Effector memory CD8-positive, alpha-beta T cell (primary cell): ENCODE measurements around the gene ANKS1B.
"Not testable (repeated sequence)": the region's sequence is repeated elsewhere in the genome, so short reads cannot be mapped to it uniquely, and the experiment has no call there.

Experiments
- ATAC-seq: fragments of 150-1000 bp; cut with Tn5 transposase; replicated peaks from 2 replicates; pipeline ENCODE4 v1.10.0; 2021; ENCODE audit warnings: mild to moderate bottlenecking, moderate library complexity
- DNase-seq, 3 experiments: peaks; one replicate each; pipeline ENCODE4 v3.0.0; 2021
- H3K27ac Mint-ChIP-seq, 2 donors: one replicate each; pipeline ENCODE4 v1.8.0; 2022; ENCODE audit warnings: mild to moderate bottlenecking in 2 of 2, mixed read lengths in 2 of 2, moderate library complexity in 2 of 2
- H3K27me3 Mint-ChIP-seq, 2 donors: one replicate each; pipeline ENCODE4 v1.8.0; 2022; ENCODE audit warnings: mixed read lengths in 2 of 2
- H3K36me3 Mint-ChIP-seq: one replicate; pipeline ENCODE4 v1.8.0; 2022; ENCODE audit warnings: mild to moderate bottlenecking, moderate library complexity, mixed read lengths; ENCODE audit not compliant: insufficient read depth
- H3K4me1 Mint-ChIP-seq, 2 donors: one replicate each; pipeline ENCODE4 v1.8.0; 2022; ENCODE audit warnings: low read depth in 2 of 2, mixed read lengths in 2 of 2
- H3K4me3 Mint-ChIP-seq, 2 donors: one replicate each; pipeline ENCODE4 v1.8.0; 2022; ENCODE audit warnings: mild to moderate bottlenecking in 2 of 2, mixed read lengths in 2 of 2, moderate library complexity in 2 of 2
- H3K9me3 Mint-ChIP-seq, 2 donors: one replicate each; pipeline ENCODE4 v1.8.0; 2022; ENCODE audit warnings: mixed read lengths in 2 of 2

Gene ANKS1B

GRCh38 chr12:98997899-98998298 lies 986.8 kb downstream of the ANKS1B start:
- DNase-seq (no peak), ATAC-seq (no peak)
- Mint-ChIP-seq H3K4me1 (no peaks in the 10 kb centered on the region), H3K36me3 (no peaks in the 10 kb centered on the region), H3K4me3 (no peak overlapping the region), H3K9me3 (no peaks in the 10 kb centered on the region), H3K27ac (no peak overlapping the region), H3K27me3 (peaks cover 0 to 19% of the 10 kb centered on the region in 2 donors)

GRCh38 chr12:98990648-98991047 lies 994.1 kb downstream of the ANKS1B start:
- no peak overlapping the region for H3K27ac Mint-ChIP-seq
- H3K4me3 Mint-ChIP-seq = no peak overlapping the region
- H3K36me3 Mint-ChIP-seq = no peaks in the 10 kb centered on the region
- ATAC-seq = no peak
- no peak for DNase-seq
- peaks cover 4 to 8% of the 10 kb centered on the region in 2 donors for H3K27me3 Mint-ChIP-seq
- no peaks in the 10 kb centered on the region for H3K4me1 Mint-ChIP-seq
- peaks cover 0 to 7% of the 10 kb centered on the region in 2 donors for H3K9me3 Mint-ChIP-seq

GRCh38 chr12:98985156-98985555 lies 999.6 kb downstream of the ANKS1B start:
- Mint-ChIP-seq H3K9me3 (peaks cover 0 to 7% of the 10 kb centered on the region in 2 donors), H3K27me3 (peaks cover 0 to 8% of the 10 kb centered on the region in 2 donors), H3K4me3 (no peak overlapping the region), H3K4me1 (no peaks in the 10 kb centered on the region), H3K36me3 (peaks cover 2% of the 10 kb centered on the region), H3K27ac (no peak overlapping the region)
- no peak for ATAC-seq
- no peak for DNase-seq

GRCh38 chr12:98983647-98984046 lies 1001.1 kb downstream of the ANKS1B start:
- peaks cover 4% of the 10 kb centered on the region for H3K36me3 Mint-ChIP-seq
- no peak for DNase-seq
- no peak overlapping the region for H3K4me3 Mint-ChIP-seq
- no peaks in the 10 kb centered on the region for H3K27me3 Mint-ChIP-seq
- no peak for ATAC-seq
- no peaks in the 10 kb centered on the region for H3K4me1 Mint-ChIP-seq
- H3K9me3 Mint-ChIP-seq = peaks cover 0 to 7% of the 10 kb centered on the region in 2 donors
- no peak overlapping the region for H3K27ac Mint-ChIP-seq

GRCh38 chr12:98980508-98980907 lies 1004.2 kb downstream of the ANKS1B start:
- Mint-ChIP-seq H3K4me3 (no peak overlapping the region), H3K27ac (no peak overlapping the region), H3K9me3 (no peaks in the 10 kb centered on the region), H3K36me3 (peaks cover 4% of the 10 kb centered on the region), H3K27me3 (no peaks in the 10 kb centered on the region), H3K4me1 (no peaks in the 10 kb centered on the region)
- no peak for DNase-seq
- no peak for ATAC-seq

GRCh38 chr12:98977186-98977585 lies 1007.5 kb downstream of the ANKS1B start:
- Mint-ChIP-seq H3K9me3 (peaks cover 0 to 2% of the 10 kb centered on the region in 2 donors), H3K27me3 (no peaks in the 10 kb centered on the region), H3K4me1 (no peaks in the 10 kb centered on the region), H3K27ac (no peak overlapping the region), H3K4me3 (no peak overlapping the region), H3K36me3 (peaks cover 4% of the 10 kb centered on the region)
- DNase-seq (no peak), ATAC-seq (no peak)

- Mint-ChIP-seq H3K36me3 (no peaks in the 10 kb centered on the region), H3K4me3 (no peak overlapping the region), H3K9me3 (peaks cover 0 to 2% of the 10 kb centered on the region in 2 donors), H3K27ac (no peak overlapping the region), H3K27me3 (no peaks in the 10 kb centered on the region), H3K4me1 (no peaks in the 10 kb centered on the region)
- DNase-seq (no peak), ATAC-seq (no peak)
These were observed 1009.9 kb downstream of the ANKS1B start for GRCh38 chr12:98974767-98975381.

- Mint-ChIP-seq H3K9me3 (peaks cover 0 to 2% of the 10 kb centered on the region in 2 donors), H3K27me3 (no peaks in the 10 kb centered on the region), H3K27ac (no peak overlapping the region), H3K4me3 (no peak overlapping the region), H3K4me1 (no peaks in the 10 kb centered on the region), H3K36me3 (no peaks in the 10 kb centered on the region)
- ATAC-seq (no peak), DNase-seq (no peak)
These were observed 1011.3 kb downstream of the ANKS1B start for GRCh38 chr12:98973395-98973794.

- H3K4me3 Mint-ChIP-seq = no peak overlapping the region
- peaks cover 0 to 2% of the 10 kb centered on the region in 2 donors for H3K9me3 Mint-ChIP-seq
- no peak for DNase-seq
- no peak overlapping the region for H3K27ac Mint-ChIP-seq
- no peaks in the 10 kb centered on the region for H3K36me3 Mint-ChIP-seq
- ATAC-seq = no peak
- H3K4me1 Mint-ChIP-seq = no peaks in the 10 kb centered on the region
- no peaks in the 10 kb centered on the region for H3K27me3 Mint-ChIP-seq
These were observed 1013.8 kb downstream of the ANKS1B start for GRCh38 chr12:98970950-98971349.

- Mint-ChIP-seq H3K27ac (no peak overlapping the region), H3K27me3 (no peaks in the 10 kb centered on the region), H3K9me3 (peaks cover 0 to under 1% of the 10 kb centered on the region in 2 donors), H3K36me3 (no peaks in the 10 kb centered on the region), H3K4me1 (no peaks in the 10 kb centered on the region), H3K4me3 (no peak overlapping the region)
- no peak for ATAC-seq
- DNase-seq = no peak
These were observed 1014.5 kb downstream of the ANKS1B start for GRCh38 chr12:98970210-98970609.

GRCh38 chr12:98968896-98969295 lies 1015.8 kb downstream of the ANKS1B start:
- Mint-ChIP-seq H3K27me3 (no peaks in the 10 kb centered on the region), H3K36me3 (no peaks in the 10 kb centered on the region), H3K27ac (no peak overlapping the region), H3K4me1 (no peaks in the 10 kb centered on the region), H3K4me3 (no peak overlapping the region), H3K9me3 (no peaks in the 10 kb centered on the region)
- ATAC-seq (no peak), DNase-seq (no peak)

- not testable (repeated sequence) for DNase-seq, H3K4me1 Mint-ChIP-seq, H3K36me3 Mint-ChIP-seq, H3K4me3 Mint-ChIP-seq, H3K27me3 Mint-ChIP-seq, ATAC-seq, H3K27ac Mint-ChIP-seq
- H3K9me3 Mint-ChIP-seq = peaks cover 3 to 14% of the 10 kb centered on the region in 2 donors
These were observed 1027.6 kb downstream of the ANKS1B start for GRCh38 chr12:98957135-98957534.

- no peak for DNase-seq
- Mint-ChIP-seq H3K4me1 (no peaks in the 10 kb centered on the region), H3K27ac (no peak overlapping the region)
These were observed 1029.5 kb downstream of the ANKS1B start for GRCh38 chr12:98955284-98955683.

GRCh38 chr12:98954506-98954905 lies 1030.2 kb downstream of the ANKS1B start:
- Mint-ChIP-seq H3K36me3 (no peaks in the 10 kb centered on the region), H3K4me1 (no peaks in the 10 kb centered on the region), H3K27me3 (peaks cover 0 to 9% of the 10 kb centered on the region in 2 donors), H3K9me3 (no peaks in the 10 kb centered on the region), H3K27ac (no peak overlapping the region), H3K4me3 (no peak overlapping the region)
- ATAC-seq = no peak
- no peak for DNase-seq

More at GRCh38 chr12:98955284-98955683, 1029.5 kb downstream of the ANKS1B start:
- Mint-ChIP-seq H3K27me3 (peaks cover 0 to 9% of the 10 kb centered on the region in 2 donors), H3K36me3 (no peaks in the 10 kb centered on the region), H3K9me3 (peaks cover 2 to 6% of the 10 kb centered on the region in 2 donors), H3K4me3 (no peak overlapping the region)
- ATAC-seq = no peak
